Thymus (tissue), 11 donors: ENCODE measurements around the gene QKI. TPM values are rescaled to one million over a fixed set of nuclear protein-coding genes. Genes with fewer than 3 reads are reported as not detected.

Experiments
- DNase-seq, 9 donors: peaks; one replicate each; pipeline ENCODE4 v3.0.0-alpha.2; 2013; ENCODE audit warnings: low spot score in 9 of 9, low read depth in 6 of 9, missing footprints in 1 of 9
- H3K27ac ChIP-seq, 2 donors: one replicate each; pipeline ENCODE4 v1.5.1; 2013; ENCODE audit warnings: control low read depth in 1 of 2, low read depth in 1 of 2, low read length in 1 of 2, mild to moderate bottlenecking in 1 of 2, moderate library complexity in 1 of 2
- H3K27me3 ChIP-seq, 2 donors: one replicate each; pipeline ENCODE4 v1.5.1; 2013; ENCODE audit warnings: low read length in 1 of 2; ENCODE audit not compliant: control insufficient read depth in 2 of 2, insufficient read depth in 1 of 2
- H3K36me3 ChIP-seq, 2 donors: one replicate each; pipeline ENCODE4 v1.5.1; 2013; ENCODE audit warnings: low read length in 1 of 2, mild to moderate bottlenecking in 1 of 2, moderate library complexity in 1 of 2; ENCODE audit not compliant: control insufficient read depth in 2 of 2, insufficient read depth in 2 of 2
- H3K4me1 ChIP-seq, 2 donors: one replicate each; pipeline ENCODE4 v1.5.1; 2013; ENCODE audit warnings: low read length in 2 of 2; ENCODE audit not compliant: control insufficient read depth in 2 of 2, insufficient read depth in 2 of 2
- H3K4me3 ChIP-seq, 2 donors: one replicate each; pipeline ENCODE4 v1.5.1; 2013; ENCODE audit warnings: low read length in 2 of 2, control low read depth in 1 of 2, mild to moderate bottlenecking in 1 of 2
- H3K9me3 ChIP-seq, 2 donors: one replicate each; pipeline ENCODE4 v1.5.1; 2013; ENCODE audit warnings: low read length in 1 of 2, mild to moderate bottlenecking in 1 of 2; ENCODE audit not compliant: control insufficient read depth in 2 of 2, insufficient read depth in 1 of 2
- WGBS: extraction: QIAGEN DNeasy Blood & Tissue Kit; methylation state at CpG from one replicate; pipeline ENCODE4 v1.1.7; 2013; 5-methylcytosine and 5-hydroxymethylcytosine counted together
- polyA plus RNA-seq: library from polyadenylated mRNA; stranded (reverse); fragments of 200-250 nt; gene quantifications from one replicate; pipeline ENCODE4 v1.2.3, GENCODE V29; 2013
- total RNA-seq: library from RNA; stranded (reverse); fragments of 120-200 nt; gene quantifications from one replicate; pipeline ENCODE4 v1.2.4, GENCODE V29; 2013
- donor health status: healthy.

Gene QKI
- total and polyA plus RNA-seq, 2 donors, result 23.5 to 80.1 TPM

- no peaks in the 10 kb centered on the region for H3K9me3 ChIP-seq
- no peaks in the 10 kb centered on the region for H3K27me3 ChIP-seq
- H3K36me3 ChIP-seq, result no peaks in the 10 kb centered on the region
- H3K27ac ChIP-seq, result no peak overlapping the region
- no peak for DNase-seq
- no peaks in the 10 kb centered on the region for H3K4me1 ChIP-seq
- 79% methylated on average over 3 of the region's 3 CpGs for WGBS
- no peak overlapping the region for H3K4me3 ChIP-seq
Measured at GRCh38 chr6:163548624-163549023, 134.1 kb downstream of the QKI start.

GRCh38 chr6:163554032-163554431 is 139.5 kb downstream of the QKI start:
- H3K27me3 ChIP-seq, result no peaks in the 10 kb centered on the region
- WGBS, result 95% methylated on average over 4 of the region's 4 CpGs
- H3K4me3 ChIP-seq, result no peak overlapping the region
- DNase-seq, result no peak
- no peaks in the 10 kb centered on the region for H3K4me1 ChIP-seq
- no peaks in the 10 kb centered on the region for H3K9me3 ChIP-seq
- H3K27ac ChIP-seq, result no peak overlapping the region
- peaks cover 3 to 4% of the 10 kb centered on the region in 2 donors for H3K36me3 ChIP-seq

- Histone ChIP-seq H3K36me3 (peaks cover 3 to 4% of the 10 kb centered on the region in 2 donors), H3K27me3 (no peaks in the 10 kb centered on the region), H3K9me3 (no peaks in the 10 kb centered on the region), H3K4me1 (no peaks in the 10 kb centered on the region), H3K27ac (no peak overlapping the region), H3K4me3 (no peak overlapping the region)
- 90% methylated on average over 4 of the region's 4 CpGs for WGBS
- peak in 7 of 9 donors; percentile 4 to 46 (median 18) for DNase-seq
Measured at GRCh38 chr6:163554663-163555062, 140.1 kb downstream of the QKI start.

DNA sequence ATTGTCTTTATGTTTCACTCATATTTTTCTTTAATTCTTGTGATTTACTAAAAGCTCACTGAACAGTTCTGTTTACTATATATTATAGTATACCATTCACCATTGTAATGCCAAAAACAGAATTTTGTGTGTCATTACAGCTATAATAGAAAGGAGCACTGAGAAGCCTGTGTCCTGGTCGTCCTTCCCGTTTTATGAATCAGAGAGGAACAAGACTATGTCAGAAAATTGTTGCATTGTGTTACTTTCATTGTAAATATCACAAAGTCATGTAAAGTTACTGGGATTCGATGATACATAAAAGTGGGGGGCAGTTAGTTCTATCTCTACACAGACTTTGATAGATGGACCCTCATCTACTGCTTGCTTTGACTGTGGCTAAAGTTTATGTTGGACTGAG is 145.1 kb downstream of the QKI start:
- H3K27me3 ChIP-seq, result no peaks in the 10 kb centered on the region
- H3K4me1 ChIP-seq, result no peaks in the 10 kb centered on the region
- WGBS, result 67% methylated on average over 3 of the region's 3 CpGs
- no peak overlapping the region for H3K27ac ChIP-seq
- no peak for DNase-seq
- no peaks in the 10 kb centered on the region for H3K9me3 ChIP-seq
- H3K4me3 ChIP-seq, result no peak overlapping the region
- H3K36me3 ChIP-seq, result peaks cover 8 to 14% of the 10 kb centered on the region in 2 donors

DNA sequence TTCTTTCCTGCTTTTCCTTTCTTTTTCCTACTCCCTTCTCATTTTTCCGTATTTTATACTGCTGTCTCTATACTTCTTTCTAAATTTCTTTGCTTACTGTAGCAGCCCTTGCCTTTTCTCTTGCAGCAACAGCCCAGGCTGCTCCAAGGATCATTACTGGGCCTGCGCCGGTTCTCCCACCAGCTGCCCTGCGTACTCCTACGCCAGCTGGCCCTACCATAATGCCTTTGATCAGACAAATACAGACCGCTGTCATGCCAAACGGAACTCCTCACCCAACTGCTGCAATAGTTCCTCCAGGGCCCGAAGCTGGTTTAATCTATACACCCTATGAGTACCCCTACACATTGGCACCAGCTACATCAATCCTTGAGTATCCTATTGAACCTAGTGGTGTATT is 148.8 kb downstream of the QKI start:
- DNase-seq, result no peak
- Histone ChIP-seq H3K4me1 (no peaks in the 10 kb centered on the region), H3K36me3 (peaks cover 8 to 21% of the 10 kb centered on the region in 2 donors), H3K27ac (no peak overlapping the region), H3K4me3 (no peak overlapping the region), H3K27me3 (no peaks in the 10 kb centered on the region), H3K9me3 (no peaks in the 10 kb centered on the region)
- over 99% methylated on average over 8 of the region's 8 CpGs for WGBS

GRCh38 chr6:163564534-163564933 is 150.0 kb downstream of the QKI start:
- no peaks in the 10 kb centered on the region for H3K9me3 ChIP-seq
- no peaks in the 10 kb centered on the region for H3K4me1 ChIP-seq
- 96% methylated on average over 3 of the region's 3 CpGs for WGBS
- no peak for DNase-seq
- peaks cover 4 to 17% of the 10 kb centered on the region in 2 donors for H3K36me3 ChIP-seq
- H3K4me3 ChIP-seq, result no peak overlapping the region
- H3K27ac ChIP-seq, result no peak overlapping the region
- no peaks in the 10 kb centered on the region for H3K27me3 ChIP-seq

- no peak overlapping the region for H3K27ac ChIP-seq
- no peaks in the 10 kb centered on the region for H3K27me3 ChIP-seq
- H3K4me1 ChIP-seq, result no peaks in the 10 kb centered on the region
- DNase-seq, result no peak
- peaks cover 4 to 17% of the 10 kb centered on the region in 2 donors for H3K36me3 ChIP-seq
- H3K4me3 ChIP-seq, result no peak overlapping the region
- H3K9me3 ChIP-seq, result no peaks in the 10 kb centered on the region
- 93% methylated on average over 4 of the region's 4 CpGs for WGBS
Measured at GRCh38 chr6:163565140-163565539, 150.6 kb downstream of the QKI start.

- H3K4me3 ChIP-seq, result no peak overlapping the region
- no peak for DNase-seq
- H3K36me3 ChIP-seq, result peaks cover 10 to 23% of the 10 kb centered on the region in 2 donors
- no peaks in the 10 kb centered on the region for H3K9me3 ChIP-seq
- no peaks in the 10 kb centered on the region for H3K27me3 ChIP-seq
- no peak overlapping the region for H3K27ac ChIP-seq
- 98% methylated on average over 1 of the region's 1 CpG for WGBS
- H3K4me1 ChIP-seq, result no peaks in the 10 kb centered on the region
Measured at GRCh38 chr6:163566056-163566455, 151.5 kb downstream of the QKI start.

DNA sequence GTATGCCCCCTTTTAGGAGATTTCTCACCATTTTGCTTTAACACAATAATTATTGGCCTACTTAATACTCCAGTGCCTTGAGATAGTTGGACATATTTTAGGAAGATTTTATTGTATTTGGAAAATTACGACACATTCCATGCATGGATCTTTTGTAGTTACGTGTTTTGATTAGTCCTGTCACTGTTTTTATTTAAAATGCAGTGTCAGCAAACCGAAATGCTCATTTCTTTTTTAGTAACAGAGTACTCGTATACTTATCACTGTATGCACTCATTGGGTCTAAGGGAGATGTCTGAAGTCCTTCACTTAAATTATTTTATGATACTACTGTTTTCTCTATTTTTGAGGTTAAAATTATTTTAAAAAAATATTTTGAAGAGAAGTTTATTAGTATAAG is 153.8 kb downstream of the QKI start:
- no peaks in the 10 kb centered on the region for H3K4me1 ChIP-seq
- H3K36me3 ChIP-seq, result peaks cover 9 to 23% of the 10 kb centered on the region in 2 donors
- H3K27ac ChIP-seq, result no peak overlapping the region
- H3K4me3 ChIP-seq, result no peak overlapping the region
- no peak for DNase-seq
- no peaks in the 10 kb centered on the region for H3K9me3 ChIP-seq
- WGBS, result 99% methylated on average over 4 of the region's 4 CpGs
- no peaks in the 10 kb centered on the region for H3K27me3 ChIP-seq
